Measurements from ENCODE around the gene MET. TPM values are rescaled to one million over a fixed set of nuclear protein-coding genes. Genes with fewer than 3 reads are reported as not detected.

The MET gene
- total and polyA plus RNA-seq, 2 of the 13 experiments (the other 11 are each of a cell fraction or from before 2014, with no cell fraction given) = 21.8 to 31.5 TPM

DNA sequence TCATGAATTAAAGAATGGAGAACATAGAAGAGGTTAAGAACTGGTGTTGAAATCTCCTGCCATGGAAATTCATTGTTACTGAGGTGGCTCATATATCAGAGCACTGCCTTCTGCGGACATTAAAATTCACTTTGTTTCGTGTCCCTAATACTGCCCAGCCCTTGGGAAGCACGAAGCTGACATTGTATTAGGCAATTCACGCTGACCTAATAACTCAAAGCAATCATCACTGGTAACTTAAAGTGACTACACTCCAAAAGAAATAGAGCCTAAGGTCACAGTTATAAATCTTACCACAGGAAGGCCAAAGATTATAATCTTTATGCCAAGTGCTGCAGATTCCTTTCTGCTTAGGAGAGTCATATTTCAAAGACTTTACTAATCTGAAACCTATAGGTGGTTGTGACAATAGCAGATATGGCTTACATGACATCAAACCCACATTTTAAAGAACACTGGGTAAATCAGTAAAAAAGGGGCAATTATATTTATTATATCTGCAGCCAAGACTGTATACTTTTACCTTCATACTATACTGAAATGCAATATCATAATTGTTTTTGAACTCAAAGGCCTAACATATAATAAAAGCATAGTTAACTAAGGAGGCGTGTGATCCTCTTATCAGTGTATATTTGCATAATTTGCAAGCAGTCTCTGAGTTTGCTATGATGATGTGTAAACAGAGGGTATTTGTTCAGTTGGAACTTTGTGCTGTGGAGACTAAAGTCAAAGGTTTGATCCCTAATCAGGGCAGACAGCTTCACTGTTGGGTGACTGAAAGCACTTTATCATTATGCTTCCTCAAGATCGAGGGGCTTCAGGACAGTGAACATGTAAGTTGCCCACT lies 138.5 kb downstream of the MET start (continued):
- TF ChIP-seq, protein P1, sequence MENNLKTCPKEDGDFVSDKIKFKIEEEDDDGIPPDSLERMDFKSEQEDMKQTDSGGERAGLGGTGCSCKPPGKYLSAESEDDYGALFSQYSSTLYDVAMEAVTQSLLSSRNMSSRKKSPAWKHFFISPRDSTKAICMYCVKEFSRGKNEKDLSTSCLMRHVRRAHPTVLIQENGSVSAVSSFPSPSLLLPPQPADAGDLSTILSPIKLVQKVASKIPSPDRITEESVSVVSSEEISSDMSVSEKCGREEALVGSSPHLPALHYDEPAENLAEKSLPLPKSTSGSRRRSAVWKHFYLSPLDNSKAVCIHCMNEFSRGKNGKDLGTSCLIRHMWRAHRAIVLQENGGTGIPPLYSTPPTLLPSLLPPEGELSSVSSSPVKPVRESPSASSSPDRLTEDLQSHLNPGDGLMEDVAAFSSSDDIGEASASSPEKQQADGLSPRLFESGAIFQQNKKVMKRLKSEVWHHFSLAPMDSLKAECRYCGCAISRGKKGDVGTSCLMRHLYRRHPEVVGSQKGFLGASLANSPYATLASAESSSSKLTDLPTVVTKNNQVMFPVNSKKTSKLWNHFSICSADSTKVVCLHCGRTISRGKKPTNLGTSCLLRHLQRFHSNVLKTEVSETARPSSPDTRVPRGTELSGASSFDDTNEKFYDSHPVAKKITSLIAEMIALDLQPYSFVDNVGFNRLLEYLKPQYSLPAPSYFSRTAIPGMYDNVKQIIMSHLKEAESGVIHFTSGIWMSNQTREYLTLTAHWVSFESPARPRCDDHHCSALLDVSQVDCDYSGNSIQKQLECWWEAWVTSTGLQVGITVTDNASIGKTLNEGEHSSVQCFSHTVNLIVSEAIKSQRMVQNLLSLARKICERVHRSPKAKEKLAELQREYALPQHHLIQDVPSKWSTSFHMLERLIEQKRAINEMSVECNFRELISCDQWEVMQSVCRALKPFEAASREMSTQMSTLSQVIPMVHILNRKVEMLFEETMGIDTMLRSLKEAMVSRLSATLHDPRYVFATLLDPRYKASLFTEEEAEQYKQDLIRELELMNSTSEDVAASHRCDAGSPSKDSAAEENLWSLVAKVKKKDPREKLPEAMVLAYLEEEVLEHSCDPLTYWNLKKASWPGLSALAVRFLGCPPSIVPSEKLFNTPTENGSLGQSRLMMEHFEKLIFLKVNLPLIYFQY (CRISPR knock-in tag; IDR thresholded peaks at IDR 0.05; ENCODE audit: borderline replicate concordance) = no peak
- peak; percentile 70 for TF ChIP-seq SAP130 (CRISPR knock-in tag; IDR thresholded peaks at IDR 0.05; ENCODE audit: low read depth)
- TF ChIP-seq KAT2B (IDR thresholded peaks at IDR 0.05; ENCODE audit: borderline replicate concordance, low read depth, low read length) = no peak
- TF ChIP-seq ZBTB3 (CRISPR knock-in tag; IDR thresholded peaks at IDR 0.05; ENCODE audit: borderline replicate concordance, low read depth) = no peak
- TF ChIP-seq LCORL (IDR thresholded peaks at IDR 0.05) = no peak
- no peak for TF ChIP-seq LCORL (CRISPR knock-in tag; IDR thresholded peaks at IDR 0.05)
- no peak for TF ChIP-seq ZNF207 (IDR thresholded peaks at IDR 0.05; ENCODE audit: borderline replicate concordance)
- TF ChIP-seq ZNF331 (CRISPR knock-in tag; IDR thresholded peaks at IDR 0.05) = no peak; the same call in 1 of the 2 replicates
- TF ChIP-seq ZBTB8A (CRISPR knock-in tag; IDR thresholded peaks at IDR 0.05; ENCODE audit: borderline replicate concordance, low read depth) = no peak
- no peak for TF ChIP-seq SAFB2 (CRISPR knock-in tag; IDR thresholded peaks at IDR 0.05; ENCODE audit: borderline replicate concordance, low read depth)
- TF ChIP-seq ZNF3 (CRISPR knock-in tag; IDR thresholded peaks at IDR 0.05) = no peak
- TF ChIP-seq SIX1 (CRISPR knock-in tag; IDR thresholded peaks at IDR 0.05; ENCODE audit: borderline replicate concordance) = peak; percentile 79; the same call in 1 of the 2 replicates
- no peak for TF ChIP-seq ZBTB33 (CRISPR knock-in tag; IDR thresholded peaks at IDR 0.05)
- no peak for TF ChIP-seq WIZ (CRISPR knock-in tag; IDR thresholded peaks at IDR 0.05)
- no peak for TF ChIP-seq ZNF484 (CRISPR knock-in tag; IDR thresholded peaks at IDR 0.05; ENCODE audit: borderline replicate concordance, low read depth)
- TF ChIP-seq ZNF20 (CRISPR knock-in tag; IDR thresholded peaks at IDR 0.05) = no peak
- TF ChIP-seq MLLT10 (CRISPR knock-in tag; IDR thresholded peaks at IDR 0.05) = no peak
- TF ChIP-seq, protein P2, sequence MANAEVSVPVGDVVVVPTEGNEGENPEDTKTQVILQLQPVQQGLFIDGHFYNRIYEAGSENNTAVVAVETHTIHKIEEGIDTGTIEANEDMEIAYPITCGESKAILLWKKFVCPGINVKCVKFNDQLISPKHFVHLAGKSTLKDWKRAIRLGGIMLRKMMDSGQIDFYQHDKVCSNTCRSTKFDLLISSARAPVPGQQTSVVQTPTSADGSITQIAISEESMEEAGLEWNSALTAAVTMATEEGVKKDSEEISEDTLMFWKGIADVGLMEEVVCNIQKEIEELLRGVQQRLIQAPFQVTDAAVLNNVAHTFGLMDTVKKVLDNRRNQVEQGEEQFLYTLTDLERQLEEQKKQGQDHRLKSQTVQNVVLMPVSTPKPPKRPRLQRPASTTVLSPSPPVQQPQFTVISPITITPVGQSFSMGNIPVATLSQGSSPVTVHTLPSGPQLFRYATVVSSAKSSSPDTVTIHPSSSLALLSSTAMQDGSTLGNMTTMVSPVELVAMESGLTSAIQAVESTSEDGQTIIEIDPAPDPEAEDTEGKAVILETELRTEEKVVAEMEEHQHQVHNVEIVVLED (CRISPR knock-in tag; IDR thresholded peaks at IDR 0.05; ENCODE audit: borderline replicate concordance) = no peak
- 0 out of 2 replicates have a peak, but pooled peaks have one; percentile 21 for TF ChIP-seq TGIF2 (CRISPR knock-in tag; IDR thresholded peaks at IDR 0.05)
- TF ChIP-seq POLR2AphosphoS2 (IDR thresholded peaks at IDR 0.05; ENCODE audit: low read depth, low read length) = no peak
- no peak for TF ChIP-seq ZNF562 (CRISPR knock-in tag; IDR thresholded peaks at IDR 0.05; ENCODE audit: borderline replicate concordance)
- TF ChIP-seq SMAD1 (CRISPR knock-in tag; IDR thresholded peaks at IDR 0.05; ENCODE audit: borderline replicate concordance, low read depth) = no peak
- TF ChIP-seq ZMAT3 (CRISPR knock-in tag; conservative IDR thresholded peaks at IDR 0.05) = peak; percentile 63; the same call in 1 of the 2 replicates

Data from HepG2 (cell line).